Esophagus muscularis mucosa (tissue), 4 donors: ENCODE data around the gene FRMD4A. TPM values are rescaled to one million over a fixed set of nuclear protein-coding genes. Genes with fewer than 3 reads are reported as not detected.

ENCODE experiments used
- DNase-seq: peaks from one replicate; pipeline ENCODE4 v3.0.0-alpha.2; 2017; ENCODE audit errors: extremely low spot score
- H3K27ac ChIP-seq, 4 donors: fragments of 200-600 bp; sonication (generic); replicated peaks in 1 of 4; 1 replicate in 3 of 4; 2 replicates in 1 of 4; pipeline ENCODE4 v1.5.1; 2016 to 2019; ENCODE audit warnings: mild to moderate bottlenecking in 1 of 4
- H3K27me3 ChIP-seq, 4 donors: fragments of 200-600 bp; sonication (generic); one replicate each; pipeline versions ENCODE4 v1.5.1 to v1.6.0; 2016 to 2019
- H3K36me3 ChIP-seq, 4 donors: fragments of 200-600 bp; sonication (generic); one replicate each; pipeline ENCODE4 v1.5.1; 2016 to 2019
- H3K4me1 ChIP-seq, 4 donors: fragments of 200-600 bp; sonication (generic); one replicate each; pipeline ENCODE4 v1.5.1; 2016 to 2019
- H3K4me3 ChIP-seq, 4 donors: fragments of 200-600 bp; sonication (generic); 1 replicate in 2 of 4; 2 replicates in 2 of 4; pipeline ENCODE4 v1.5.1; 2016 to 2019; ENCODE audit warnings: mild to moderate bottlenecking in 4 of 4, moderate library complexity in 1 of 4
- H3K9me3 ChIP-seq, 4 donors: fragments of 200-600 bp; sonication (generic); 1 replicate in 3 of 4; 2 replicates in 1 of 4; pipeline ENCODE4 v1.5.1; 2016 to 2019
- EP300 ChIP-seq: sonication (generic); formaldehyde crosslinking; IDR thresholded peaks from one replicate; pipeline ENCODE4 v1.6.1; 2017; ENCODE audit warnings: antibody characterized with exemption
- POLR2A ChIP-seq: fragments of 450-650 bp; IDR thresholded peaks from one replicate; pipeline ENCODE4 v1.6.1; 2017; ENCODE audit warnings: antibody characterized with exemption, moderate library complexity, mild to moderate bottlenecking, low read depth
- POLR2AphosphoS5 ChIP-seq, 2 donors: sonication (generic); formaldehyde crosslinking; IDR thresholded peaks; one replicate each; pipeline ENCODE4 v1.6.1; 2017; ENCODE audit warnings: antibody characterized with exemption in 2 of 2
- WGBS: methylation state at CpG from one replicate; pipeline ENCODE4 v1.1.5; 2018; 5-methylcytosine and 5-hydroxymethylcytosine counted together
- intact Hi-C: fragments of 100-400 bp; cut with DNase I; formaldehyde crosslinking; loops from one replicate; pipeline ENCODE4 v1.15.1; 2023
- total RNA-seq, 4 donors: library from RNA; depleted of rRNA; stranded (reverse); fragments of >200 nt; gene quantifications; one replicate each; pipeline versions ENCODE4 v1.1.0 to v1.2.1, GENCODE V29; 2016
- TF ChIP-seq, protein P1 (sequence below), 3 experiments: fragments of 200-600 bp in 2 of 3; fragments of 450-650 bp in 1 of 3; sonication (generic) in 2 of 3; IDR thresholded peaks; one replicate each; pipeline ENCODE4 v1.5.1; 2017 to 2019; ENCODE audit warnings: antibody characterized with exemption in 3 of 3, mild to moderate bottlenecking in 2 of 3, moderate library complexity in 1 of 3

Gene FRMD4A
- total RNA-seq, 4 donors from 2014 or later: 17.0 to 28.8 (median 21.8) TPM

DNA sequence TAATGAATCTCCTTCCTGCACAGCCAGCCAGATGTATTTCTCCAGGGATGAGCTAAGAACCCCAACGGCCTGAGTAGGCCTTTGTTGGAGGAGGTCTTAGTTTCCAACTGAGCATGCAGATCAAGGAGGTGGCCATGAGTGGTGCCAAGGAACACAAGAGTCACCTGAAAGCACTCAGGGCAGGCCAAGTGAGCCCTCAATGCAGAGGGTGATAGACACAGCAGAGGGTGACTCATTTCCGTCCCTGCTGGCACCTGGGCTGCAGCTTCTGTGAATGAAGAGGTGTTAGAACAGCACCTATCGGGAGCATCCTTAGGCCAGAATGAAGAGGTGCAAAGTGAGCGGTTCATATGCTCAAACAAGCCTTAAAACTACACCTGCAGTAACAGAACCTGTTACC, 211.8 kb downstream of the FRMD4A start:
- Histone ChIP-seq H3K4me1 (no peaks in the 10 kb centered on the region), H3K36me3 (no peaks in the 10 kb centered on the region), H3K27me3 (no peaks in the 10 kb centered on the region), H3K4me3 (no peak overlapping the region), H3K9me3 (no peaks in the 10 kb centered on the region), H3K27ac (no peak overlapping the region)
- intact Hi-C loops: no loop called here
- no peak for TF ChIP-seq EP300
- TF ChIP-seq POLR2AphosphoS5 (IDR thresholded peaks at IDR 0.05): no peak
- TF ChIP-seq, protein P1, sequence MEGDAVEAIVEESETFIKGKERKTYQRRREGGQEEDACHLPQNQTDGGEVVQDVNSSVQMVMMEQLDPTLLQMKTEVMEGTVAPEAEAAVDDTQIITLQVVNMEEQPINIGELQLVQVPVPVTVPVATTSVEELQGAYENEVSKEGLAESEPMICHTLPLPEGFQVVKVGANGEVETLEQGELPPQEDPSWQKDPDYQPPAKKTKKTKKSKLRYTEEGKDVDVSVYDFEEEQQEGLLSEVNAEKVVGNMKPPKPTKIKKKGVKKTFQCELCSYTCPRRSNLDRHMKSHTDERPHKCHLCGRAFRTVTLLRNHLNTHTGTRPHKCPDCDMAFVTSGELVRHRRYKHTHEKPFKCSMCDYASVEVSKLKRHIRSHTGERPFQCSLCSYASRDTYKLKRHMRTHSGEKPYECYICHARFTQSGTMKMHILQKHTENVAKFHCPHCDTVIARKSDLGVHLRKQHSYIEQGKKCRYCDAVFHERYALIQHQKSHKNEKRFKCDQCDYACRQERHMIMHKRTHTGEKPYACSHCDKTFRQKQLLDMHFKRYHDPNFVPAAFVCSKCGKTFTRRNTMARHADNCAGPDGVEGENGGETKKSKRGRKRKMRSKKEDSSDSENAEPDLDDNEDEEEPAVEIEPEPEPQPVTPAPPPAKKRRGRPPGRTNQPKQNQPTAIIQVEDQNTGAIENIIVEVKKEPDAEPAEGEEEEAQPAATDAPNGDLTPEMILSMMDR (IDR thresholded peaks at IDR 0.05): no peak
- TF ChIP-seq POLR2A: no peak
- WGBS: 92% methylated on average over 4 of the region's 4 CpGs
- no peak for DNase-seq

DNA sequence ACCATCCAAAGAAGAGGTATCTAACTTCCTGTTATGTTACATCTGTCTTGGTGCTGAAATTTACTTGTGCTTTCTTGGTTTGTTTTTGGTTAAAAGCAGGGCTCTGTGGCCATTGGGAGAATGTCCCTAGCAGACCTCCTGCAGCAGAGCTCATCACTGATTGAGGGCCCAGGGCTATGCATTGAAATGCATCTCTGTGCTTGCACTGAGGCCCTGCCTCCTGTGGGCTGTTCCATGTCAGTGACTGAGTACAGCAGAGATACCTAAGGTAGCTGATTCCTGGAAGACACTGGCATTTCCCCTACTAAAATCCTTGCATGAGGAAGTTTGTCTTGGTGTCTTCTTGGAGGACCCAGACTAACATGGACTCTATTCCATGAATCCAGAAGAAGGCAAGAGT, 213.9 kb downstream of the FRMD4A start:
- TF ChIP-seq POLR2AphosphoS5 (IDR thresholded peaks at IDR 0.05): no peak
- no peak for TF ChIP-seq POLR2A
- TF ChIP-seq EP300: no peak
- TF ChIP-seq, protein P1 (IDR thresholded peaks at IDR 0.05): no peak
- no peak overlapping the region for H3K4me3 ChIP-seq
- H3K36me3 ChIP-seq: no peaks in the 10 kb centered on the region
- no peaks in the 10 kb centered on the region for H3K9me3 ChIP-seq
- no peak overlapping the region for H3K27ac ChIP-seq
- intact Hi-C loops: no loop called here
- DNase-seq: no peak
- no peaks in the 10 kb centered on the region for H3K4me1 ChIP-seq
- no peaks in the 10 kb centered on the region for H3K27me3 ChIP-seq

DNA sequence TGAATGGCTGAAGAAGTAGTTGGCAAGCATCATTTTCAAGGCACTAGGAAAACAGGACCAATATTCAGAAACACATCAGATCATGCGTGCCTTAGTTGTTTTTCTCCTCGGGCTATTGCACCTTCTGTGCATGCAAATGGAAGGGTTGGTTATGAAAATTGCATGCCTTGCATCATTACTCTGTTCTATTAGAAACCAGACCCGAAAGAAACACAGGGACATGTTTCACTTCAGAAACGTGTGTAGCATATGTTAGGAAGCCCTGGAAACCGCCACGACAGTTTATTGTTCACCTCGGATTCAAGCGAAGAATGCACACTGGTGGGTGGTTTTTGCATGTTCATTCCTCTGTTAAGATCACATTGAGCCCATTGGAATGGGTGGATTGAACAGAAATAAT, 214.7 kb downstream of the FRMD4A start:
- Histone ChIP-seq H3K4me3 (no peak overlapping the region), H3K9me3 (no peaks in the 10 kb centered on the region), H3K27ac (no peak overlapping the region), H3K4me1 (no peaks in the 10 kb centered on the region), H3K36me3 (no peaks in the 10 kb centered on the region), H3K27me3 (no peaks in the 10 kb centered on the region)
- intact Hi-C loops: no loop called here
- DNase-seq: no peak
- TF ChIP-seq POLR2AphosphoS5 (IDR thresholded peaks at IDR 0.05) (no peak), POLR2A (no peak), EP300 (no peak)
- TF ChIP-seq, protein P1 (IDR thresholded peaks at IDR 0.05): no peak
- 87% methylated on average over 6 of the region's 8 CpGs for WGBS

DNA sequence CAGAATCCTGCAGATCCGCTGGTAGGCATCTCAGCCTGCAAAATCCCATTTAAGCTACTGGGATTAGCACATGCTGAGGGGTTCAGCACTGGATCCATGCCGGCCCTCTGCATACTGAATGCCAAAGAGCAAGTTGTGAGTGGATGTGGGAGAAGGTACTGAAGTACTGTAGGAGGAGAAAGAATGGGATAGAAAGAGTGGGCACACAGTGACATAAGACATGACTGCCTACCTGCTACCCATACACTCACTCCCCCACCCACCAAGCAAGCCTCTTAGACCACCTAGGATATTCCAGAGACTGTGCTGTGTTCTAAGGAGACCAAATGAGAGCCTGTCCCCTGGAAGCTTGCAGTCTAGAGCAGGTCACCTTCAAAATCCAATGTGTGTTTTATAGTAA, 215.9 kb downstream of the FRMD4A start:
- Histone ChIP-seq H3K36me3 (no peaks in the 10 kb centered on the region), H3K27ac (no peak overlapping the region), H3K27me3 (no peaks in the 10 kb centered on the region), H3K4me3 (no peak overlapping the region), H3K4me1 (no peaks in the 10 kb centered on the region), H3K9me3 (no peaks in the 10 kb centered on the region)
- WGBS: 88% methylated on average over 2 of the region's 2 CpGs
- TF ChIP-seq EP300: no peak
- no peak for TF ChIP-seq POLR2AphosphoS5 (IDR thresholded peaks at IDR 0.05)
- TF ChIP-seq, protein P1 (IDR thresholded peaks at IDR 0.05): no peak
- TF ChIP-seq POLR2A: no peak
- intact Hi-C loops: no loop called here
- DNase-seq: no peak

DNA sequence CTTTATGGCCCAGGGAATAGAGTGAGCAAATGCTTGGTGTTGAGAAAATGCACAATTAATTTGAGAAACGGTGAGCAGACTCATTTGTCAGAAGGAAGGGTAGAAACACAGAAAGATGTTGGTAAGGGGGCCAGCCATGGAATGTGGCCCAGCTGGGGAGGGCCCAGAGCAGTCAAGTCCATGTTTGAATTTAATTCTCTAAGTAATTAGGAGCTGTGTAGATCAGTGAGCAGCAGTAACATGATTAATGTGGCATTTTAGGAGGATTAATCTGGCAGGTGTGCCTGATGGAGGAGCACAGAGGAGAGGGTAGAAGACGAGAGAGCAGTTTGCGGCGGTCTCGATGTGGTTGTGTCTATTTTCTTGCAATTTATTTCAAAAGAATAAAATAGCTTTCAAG, 218.7 kb downstream of the FRMD4A start:
- Histone ChIP-seq H3K9me3 (no peaks in the 10 kb centered on the region), H3K27me3 (no peaks in the 10 kb centered on the region), H3K36me3 (no peaks in the 10 kb centered on the region), H3K27ac (no peak overlapping the region), H3K4me3 (no peak overlapping the region), H3K4me1 (no peaks in the 10 kb centered on the region)
- intact Hi-C loops: no loop called here
- WGBS: 84% methylated on average over 5 of the region's 5 CpGs
- TF ChIP-seq EP300 (no peak), POLR2A (no peak), POLR2AphosphoS5 (IDR thresholded peaks at IDR 0.05) (no peak)
- TF ChIP-seq, protein P1 (IDR thresholded peaks at IDR 0.05): no peak
- DNase-seq: no peak
